HT1080 (cell line): ENCODE measurements around the gene KRT17. TPM values are rescaled to one million over a fixed set of nuclear protein-coding genes. Genes with fewer than 3 reads are reported as not detected.
"Not testable (repeated sequence)": the region's sequence is repeated elsewhere in the genome, so short reads cannot be mapped to it uniquely, and the experiment has no call there.

ENCODE experiments used
- DNase-seq: peaks from one replicate; pipeline ENCODE4 v3.0.0-alpha.2; 2015; ENCODE audit warnings: low read depth
- total RNA-seq: library from RNA; depleted of rRNA; stranded (reverse); fragments of >200 nt; shearing (Covaris generic); gene quantifications from 2 replicates; pipeline ENCODE4 v1.2.3, GENCODE V29; 2014; rRNA removed

The KRT17 gene
- total RNA-seq, 1 experiment from 2014 or later: 0.72 TPM

- no peak for DNase-seq
Measured at GRCh38 chr17:41578971-41579370, 45.4 kb downstream of the KRT17 start.

GRCh38 chr17:41578538-41578937 is 45.8 kb downstream of the KRT17 start:
- no peak for DNase-seq

GRCh38 chr17:41576740-41577139 is 47.6 kb downstream of the KRT17 start:
- not testable (repeated sequence) for DNase-seq

- DNase-seq: no peak
Measured at GRCh38 chr17:41575336-41575735, 49.0 kb downstream of the KRT17 start.

GRCh38 chr17:41571561-41572434 is 52.6 kb downstream of the KRT17 start, which contains the start of gene KRT9:
Gene KRT9 (minus strand): TSS chr17:41572059. CDS start chr17:41571992, 67 bp downstream.
- DNase-seq: no peak

Other genes with a start within 250 kb of the KRT17 start
- gene KRT34, start 242.3 kb downstream of the KRT17 start, total RNA-seq: 0.80 and 1.2 TPM in 2 replicates
- gene KRT31, start 227.0 kb downstream of the KRT17 start, total RNA-seq: not detected in 2 replicates
- not detected in 2 replicates for gene KRT37, start 200.0 kb downstream of the KRT17 start, total RNA-seq
- gene KRT38, start 183.6 kb downstream of the KRT17 start, total RNA-seq: not detected in 2 replicates
- not detected in 2 replicates for gene KRT32, start 157.2 kb downstream of the KRT17 start, total RNA-seq
- gene KRT35, start 143.4 kb downstream of the KRT17 start, total RNA-seq: not detected in 2 replicates
- not detected in 2 replicates for gene KRT36, start 134.7 kb downstream of the KRT17 start, total RNA-seq
- gene KRT13, start 119.0 kb downstream of the KRT17 start, total RNA-seq: not detected in 2 replicates
- 6.8 and 10.9 TPM in 2 replicates for gene KRT15, start 105.7 kb downstream of the KRT17 start, total RNA-seq
- 0.13 and 0.72 TPM in 2 replicates for gene KRT19, start 96.3 kb downstream of the KRT17 start, total RNA-seq
- not detected in 2 replicates for gene KRT9, start 52.5 kb downstream of the KRT17 start, total RNA-seq
- 0.05 TPM in 1 of 2 replicates, not detected in the other for gene KRT14, start 37.7 kb downstream of the KRT17 start, total RNA-seq
- not detected in 2 replicates for gene KRT16, start 11.8 kb downstream of the KRT17 start, total RNA-seq
- gene EIF1, start 64.3 kb upstream of the KRT17 start, total RNA-seq: 78.2 and 312 TPM in 2 replicates
- not detected in 2 replicates for gene GAST, start 87.8 kb upstream of the KRT17 start, total RNA-seq
- 0.10 TPM in 1 of 2 replicates, not detected in the other for gene HAP1, start 110.1 kb upstream of the KRT17 start, total RNA-seq
- gene JUP, start 162.1 kb upstream of the KRT17 start, total RNA-seq: 1.6 and 4.0 TPM in 2 replicates
- gene P3H4, start 187.4 kb upstream of the KRT17 start, total RNA-seq: 71.9 and 75.5 TPM in 2 replicates
- 199 and 204 TPM in 2 replicates for gene FKBP10, start 188.4 kb upstream of the KRT17 start, total RNA-seq
- 56.2 and 73.8 TPM in 2 replicates for gene NT5C3B, start 211.7 kb upstream of the KRT17 start, total RNA-seq
- gene KLHL10, start 213.2 kb upstream of the KRT17 start, total RNA-seq: not detected in 2 replicates
- 25.1 and 26.3 TPM in 2 replicates for gene KLHL11, start 240.8 kb upstream of the KRT17 start, total RNA-seq